Measurements from ENCODE around the gene GPR18.

GRCh38 chr13:99223587-99223986, 34.6 kb downstream of the GPR18 start:
- TF ChIP-seq CTCF (IDR thresholded peaks at IDR 0.05; ENCODE audit: low read depth, low read length, poor library complexity, severe bottlenecking), result no peak
- no peak for TF ChIP-seq EZH2phosphoT487 (IDR thresholded peaks at IDR 0.05; ENCODE audit: borderline replicate concordance, low read length)
